MM.1S (cell line): ENCODE results near the gene KAT5.
"Not testable (repeated sequence)": the region's sequence is repeated elsewhere in the genome, so short reads cannot be mapped to it uniquely, and the experiment has no call there.

Source experiments
- DNase-seq: peaks from one replicate; pipeline ENCODE4 v3.0.0-alpha.2; 2015
- H2AFZ ChIP-seq: fragments of 300-600 bp; sonication (generic); 2 replicates; pipeline ENCODE4 v1.6.0; 2016; ENCODE audit warnings: antibody characterized with exemption, low read length
- H3F3A ChIP-seq: fragments of 300-600 bp; sonication (generic); 2 replicates; pipeline ENCODE4 v1.6.1; 2016; ENCODE audit warnings: mild to moderate bottlenecking, antibody characterized with exemption, low read length, moderate library complexity, mixed read lengths; ENCODE audit not compliant: insufficient read depth
- H3K27ac ChIP-seq: fragments of 300-600 bp; sonication (generic); 2 replicates; pipeline ENCODE4 v1.5.1; 2016; ENCODE audit warnings: mild to moderate bottlenecking, low read length
- H3K27me3 ChIP-seq: fragments of 300-600 bp; sonication (generic); replicated peaks from 2 replicates; pipeline ENCODE4 v1.6.0; 2016; ENCODE audit warnings: low read length; ENCODE audit not compliant: insufficient read depth
- H3K36me3 ChIP-seq: fragments of 300-600 bp; sonication (generic); replicated peaks from 2 replicates; pipeline ENCODE4 v1.6.1; 2016; ENCODE audit warnings: mild to moderate bottlenecking, low read length, mixed read lengths; ENCODE audit not compliant: insufficient read depth
- H3K4me1 ChIP-seq: fragments of 300-600 bp; sonication (generic); 2 replicates; pipeline ENCODE4 v1.6.1; 2016; ENCODE audit warnings: low read length, mixed read lengths
- H3K4me2 ChIP-seq: fragments of 300-600 bp; sonication (generic); 2 replicates; pipeline ENCODE4 v1.6.0; 2016; ENCODE audit warnings: low read depth, low read length
- H3K4me3 ChIP-seq: fragments of 300-600 bp; sonication (generic); 2 replicates; pipeline ENCODE4 v1.5.1; 2016; ENCODE audit warnings: low read length, mixed read lengths
- H3K79me2 ChIP-seq: fragments of 300-600 bp; sonication (generic); 2 replicates; pipeline ENCODE4 v1.6.1; 2016; ENCODE audit warnings: mixed run types, low read length, mixed read lengths
- H3K9ac ChIP-seq: fragments of 300-600 bp; sonication (generic); 2 replicates; pipeline ENCODE4 v1.6.1; 2016; ENCODE audit warnings: low read length, mixed read lengths
- H3K9me2 ChIP-seq: fragments of 300-600 bp; sonication (generic); replicated peaks from 2 replicates; pipeline ENCODE4 v1.6.1; 2016; ENCODE audit warnings: mild to moderate bottlenecking, low read length, mixed read lengths; ENCODE audit not compliant: insufficient read depth
- H3K9me3 ChIP-seq: fragments of 300-600 bp; sonication (generic); replicated peaks from 2 replicates; pipeline ENCODE4 v1.6.1; 2016; ENCODE audit warnings: mild to moderate bottlenecking, low read length, mixed read lengths; ENCODE audit not compliant: insufficient read depth
- H4K20me1 ChIP-seq: fragments of 300-600 bp; sonication (generic); 2 replicates; pipeline ENCODE4 v1.6.1; 2016; ENCODE audit warnings: mild to moderate bottlenecking, low read length, moderate library complexity, mixed read lengths; ENCODE audit not compliant: insufficient read depth
- CTCF ChIP-seq: fragments of 300-600 bp; sonication (generic); IDR thresholded peaks from 2 replicates; pipeline ENCODE4 v1.5.1; 2016; ENCODE audit warnings: antibody characterized with exemption, low read length, mixed read lengths
- EZH2 ChIP-seq: fragments of 300-600 bp; sonication (generic); optimal IDR thresholded peaks from 2 replicates; pipeline ENCODE3; 2017; ENCODE audit warnings: low read depth, mild to moderate bottlenecking, antibody characterized with exemption, low read length, mixed read lengths
- EZH2phosphoT487 ChIP-seq: fragments of 300-600 bp; sonication (generic); IDR thresholded peaks from 2 replicates; pipeline ENCODE4 v1.6.1; 2018; ENCODE audit warnings: antibody characterized with exemption, low read length

The KAT5 gene

GRCh38 chr11:65730461-65730860, 18.4 kb downstream of the KAT5 start:
- no peak overlapping the region for H3K27ac ChIP-seq
- peaks cover 9% of the 10 kb centered on the region for H3K27me3 ChIP-seq
- DNase-seq, result no peak
- H2AFZ ChIP-seq, result no peak overlapping the region
- H3F3A ChIP-seq, result no peaks in the 10 kb centered on the region
- H4K20me1 ChIP-seq, result no peaks in the 10 kb centered on the region
- H3K9me3 ChIP-seq, result no peaks in the 10 kb centered on the region
- no peaks in the 10 kb centered on the region for H3K36me3 ChIP-seq
- no peaks in the 10 kb centered on the region for H3K4me1 ChIP-seq
- TF ChIP-seq EZH2phosphoT487 (no peak), CTCF (no peak), EZH2 (no peak)
- H3K9ac ChIP-seq, result no peak overlapping the region
- H3K79me2 ChIP-seq, result no peaks in the 10 kb centered on the region
- no peaks in the 10 kb centered on the region for H3K9me2 ChIP-seq
- H3K4me3 ChIP-seq, result no peak overlapping the region
- no peak overlapping the region for H3K4me2 ChIP-seq

- H3K79me2 ChIP-seq, H3K36me3 ChIP-seq, H2AFZ ChIP-seq, H3K4me2 ChIP-seq, H4K20me1 ChIP-seq, H3K9me3 ChIP-seq, H3F3A ChIP-seq, H3K9ac ChIP-seq, H3K9me2 ChIP-seq, H3K4me3 ChIP-seq, H3K4me1 ChIP-seq, H3K27ac ChIP-seq, DNase-seq: not testable (repeated sequence)
- H3K27me3 ChIP-seq, result peaks cover 19% of the 10 kb centered on the region
Observed at GRCh38 chr11:65735111-65735510, 23.1 kb downstream of the KAT5 start.

- Histone ChIP-seq H3K4me1 (no peaks in the 10 kb centered on the region), H3K36me3 (no peaks in the 10 kb centered on the region), H3K4me3 (no peak overlapping the region), H4K20me1 (no peaks in the 10 kb centered on the region), H3K4me2 (no peak overlapping the region), H3K9me3 (no peaks in the 10 kb centered on the region), H3K27me3 (peaks cover 19% of the 10 kb centered on the region), H3K9me2 (no peaks in the 10 kb centered on the region), H2AFZ (no peak overlapping the region), H3K27ac (no peak overlapping the region), H3K79me2 (no peaks in the 10 kb centered on the region), H3K9ac (no peak overlapping the region), H3F3A (no peaks in the 10 kb centered on the region)
- no peak for DNase-seq
- TF ChIP-seq EZH2phosphoT487, result no peak
- no peak for TF ChIP-seq EZH2
- TF ChIP-seq CTCF, result no peak
Observed at GRCh38 chr11:65736810-65737209, 24.8 kb downstream of the KAT5 start.

GRCh38 chr11:65739022-65739421, 27.0 kb downstream of the KAT5 start:
- H3K4me2 ChIP-seq, result no peak overlapping the region
- H3K9me2 ChIP-seq, result no peaks in the 10 kb centered on the region
- no peak overlapping the region for H3K27ac ChIP-seq
- no peaks in the 10 kb centered on the region for H4K20me1 ChIP-seq
- TF ChIP-seq EZH2phosphoT487 (no peak), CTCF (no peak), EZH2 (no peak)
- H3K27me3 ChIP-seq, result peaks cover 10% of the 10 kb centered on the region; the same call in 1 of the 2 replicates
- no peaks in the 10 kb centered on the region for H3K36me3 ChIP-seq
- no peak overlapping the region for H2AFZ ChIP-seq
- no peak for DNase-seq
- no peak overlapping the region for H3K9ac ChIP-seq
- no peaks in the 10 kb centered on the region for H3K9me3 ChIP-seq
- no peaks in the 10 kb centered on the region for H3K79me2 ChIP-seq
- H3F3A ChIP-seq, result no peaks in the 10 kb centered on the region
- no peak overlapping the region for H3K4me3 ChIP-seq
- H3K4me1 ChIP-seq, result peaks cover under 1% of the 10 kb centered on the region; the same call in 1 of the 2 replicates
